Panc1 (cell line): Measurements from ENCODE around the gene CDKAL1.

Experiments used
- CTCF ChIP-seq: fragments of 450-650 bp; IDR thresholded peaks from 2 replicates; pipeline ENCODE4 v1.5.1; 2017; ENCODE audit warnings: mild to moderate bottlenecking
- POLR2AphosphoS5 ChIP-seq: IDR thresholded peaks from 2 replicates; pipeline ENCODE4 v1.6.1; 2012; ENCODE audit warnings: mild to moderate bottlenecking, low read depth, low read length, moderate library complexity
- REST ChIP-seq, 2 experiments: IDR thresholded peaks; 2 replicates each; pipeline ENCODE4 v1.6.1; 2011 to 2012; ENCODE audit warnings: low read depth in 2 of 2, control low read depth in 1 of 2, low read length in 1 of 2, mild to moderate bottlenecking in 1 of 2, moderate library complexity in 1 of 2; ENCODE audit not compliant: insufficient read depth in 1 of 2

- TF ChIP-seq CTCF (no peak), POLR2AphosphoS5 (no peak), REST (IDR thresholded peaks at IDR 0.05; ENCODE audit: insufficient read depth in 1 of 2, low read depth in 2 of 2, low read length in 1 of 2) (no peak)
These were observed 66.6 kb downstream of the CDKAL1 start for GRCh38 chr6:20600831-20601230.
